ENCODE results near the gene MARK3.

GRCh38 chr14:103512701-103513611 lies 127.7 kb downstream of the MARK3 start:
- no peak for TF ChIP-seq POLR2A (IDR thresholded peaks at IDR 0.05)
- TF ChIP-seq CTCF (IDR thresholded peaks at IDR 0.05) = no peak
